D721Med (cell line): ENCODE measurements around the gene PTTG1IP.

Source experiments
- DNase-seq: peaks from one replicate; pipeline ENCODE4 v3.0.0; 2011; ENCODE audit warnings: low spot score; ENCODE audit not compliant: insufficient read length
- FAIRE-seq: peaks from 2 replicates; lab custom pipeline; 2011; peaks lifted over from hg19 to GRCh38; lab: Jason Lieb, UNC
- TF ChIP-seq, protein P1 (sequence below): IDR thresholded peaks from 2 replicates; pipeline ENCODE4 v1.5.1; 2012; ENCODE audit warnings: mild to moderate bottlenecking, control low read depth; ENCODE audit not compliant: insufficient read depth; ENCODE audit errors: missing control alignments

The PTTG1IP gene

DNA sequence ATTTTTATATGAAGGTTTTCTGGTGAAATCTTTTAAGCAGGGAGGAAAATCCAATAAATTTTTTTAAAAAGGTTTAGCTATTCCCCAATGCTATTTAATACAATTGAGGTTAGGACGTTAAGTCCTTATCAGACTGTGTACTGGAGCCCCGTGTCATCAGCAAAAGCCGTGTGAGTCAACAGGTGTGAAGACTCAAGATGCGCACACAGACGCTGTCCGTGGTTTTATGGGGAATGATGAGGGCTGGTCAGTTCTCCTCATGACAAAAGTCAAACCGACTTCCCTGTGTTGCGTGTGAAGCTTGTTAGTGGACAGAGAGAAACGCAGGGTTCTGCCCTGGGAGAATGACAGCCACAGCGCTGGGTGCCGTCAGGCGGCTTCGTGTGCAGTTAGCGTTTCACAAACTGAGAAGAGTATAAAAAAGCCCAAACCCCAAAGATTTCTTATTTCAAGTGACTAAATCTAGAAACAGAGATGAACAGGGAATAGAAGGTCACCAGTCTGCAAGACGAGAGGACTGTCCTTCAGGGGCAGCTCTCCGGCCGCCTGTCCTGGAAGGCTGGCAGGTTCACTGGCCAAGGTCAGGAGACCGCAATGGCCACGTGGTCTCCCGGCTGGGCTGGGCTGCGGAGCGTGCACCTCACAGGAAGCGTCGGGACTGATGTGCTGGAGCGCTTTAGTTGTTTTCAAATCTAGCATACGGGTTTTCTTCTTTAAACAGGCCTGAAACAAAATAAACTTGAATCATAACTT lies 22.4 kb downstream of the PTTG1IP start:
- TF ChIP-seq, protein P1, sequence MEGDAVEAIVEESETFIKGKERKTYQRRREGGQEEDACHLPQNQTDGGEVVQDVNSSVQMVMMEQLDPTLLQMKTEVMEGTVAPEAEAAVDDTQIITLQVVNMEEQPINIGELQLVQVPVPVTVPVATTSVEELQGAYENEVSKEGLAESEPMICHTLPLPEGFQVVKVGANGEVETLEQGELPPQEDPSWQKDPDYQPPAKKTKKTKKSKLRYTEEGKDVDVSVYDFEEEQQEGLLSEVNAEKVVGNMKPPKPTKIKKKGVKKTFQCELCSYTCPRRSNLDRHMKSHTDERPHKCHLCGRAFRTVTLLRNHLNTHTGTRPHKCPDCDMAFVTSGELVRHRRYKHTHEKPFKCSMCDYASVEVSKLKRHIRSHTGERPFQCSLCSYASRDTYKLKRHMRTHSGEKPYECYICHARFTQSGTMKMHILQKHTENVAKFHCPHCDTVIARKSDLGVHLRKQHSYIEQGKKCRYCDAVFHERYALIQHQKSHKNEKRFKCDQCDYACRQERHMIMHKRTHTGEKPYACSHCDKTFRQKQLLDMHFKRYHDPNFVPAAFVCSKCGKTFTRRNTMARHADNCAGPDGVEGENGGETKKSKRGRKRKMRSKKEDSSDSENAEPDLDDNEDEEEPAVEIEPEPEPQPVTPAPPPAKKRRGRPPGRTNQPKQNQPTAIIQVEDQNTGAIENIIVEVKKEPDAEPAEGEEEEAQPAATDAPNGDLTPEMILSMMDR, result no peak
- no peak for DNase-seq
- no peak for FAIRE-seq

DNA sequence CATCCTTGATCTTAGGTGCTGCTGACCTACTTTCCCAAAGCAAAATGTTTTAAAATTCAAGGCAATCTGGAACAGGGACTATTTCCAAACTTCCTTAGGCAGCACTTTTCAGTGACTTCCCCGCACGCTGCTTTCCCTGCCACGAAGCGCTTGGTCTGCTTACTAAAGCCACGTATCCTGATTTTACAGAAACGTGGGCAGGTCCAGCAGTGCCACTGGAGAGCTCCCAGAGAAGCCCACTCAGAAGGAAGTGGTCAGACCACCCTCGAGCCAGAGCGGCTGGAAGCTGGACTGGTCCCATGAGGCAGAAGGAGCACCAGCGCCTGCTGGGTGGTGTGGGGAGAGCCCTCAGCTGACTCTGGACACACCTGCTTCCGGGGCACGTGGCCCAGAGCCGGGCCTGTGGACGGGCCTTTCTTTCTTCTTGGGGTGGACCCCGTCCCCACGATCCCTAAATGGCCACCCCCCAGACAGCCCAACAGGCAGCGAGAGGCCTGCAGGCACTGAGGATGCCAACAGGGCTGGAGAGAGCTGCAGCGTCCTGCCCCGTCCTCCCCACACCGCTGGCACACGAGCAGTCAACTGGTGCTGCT lies 23.2 kb downstream of the PTTG1IP start:
- FAIRE-seq (no peak), DNase-seq (no peak)
- TF ChIP-seq, protein P1, result no peak

DNA sequence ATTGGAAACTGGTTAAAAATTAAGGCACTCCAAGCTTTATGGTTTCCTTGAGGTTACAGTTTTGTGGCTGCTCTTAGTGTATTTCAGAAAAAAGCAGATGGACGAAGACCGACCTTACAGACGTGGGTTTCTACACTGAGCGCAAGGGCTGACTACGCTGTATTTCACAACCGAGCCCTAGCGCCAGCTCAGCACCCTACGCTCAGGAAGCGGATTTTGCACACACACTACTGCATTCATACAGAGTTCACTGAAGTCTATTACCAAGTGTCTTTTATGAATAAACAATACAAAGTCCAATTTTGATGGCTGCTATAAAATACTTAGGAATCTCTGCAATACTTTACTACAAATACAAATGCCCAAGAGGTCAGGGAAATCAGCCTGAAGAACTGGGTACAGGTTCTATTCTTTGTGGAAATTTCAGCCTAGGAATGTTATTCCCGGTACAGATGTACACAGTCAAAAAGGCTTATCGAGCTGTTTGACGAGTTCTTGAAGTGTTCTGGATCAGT lies 23.8 kb downstream of the PTTG1IP start:
- FAIRE-seq (no peak), DNase-seq (no peak)
- TF ChIP-seq, protein P1, result no peak

DNA sequence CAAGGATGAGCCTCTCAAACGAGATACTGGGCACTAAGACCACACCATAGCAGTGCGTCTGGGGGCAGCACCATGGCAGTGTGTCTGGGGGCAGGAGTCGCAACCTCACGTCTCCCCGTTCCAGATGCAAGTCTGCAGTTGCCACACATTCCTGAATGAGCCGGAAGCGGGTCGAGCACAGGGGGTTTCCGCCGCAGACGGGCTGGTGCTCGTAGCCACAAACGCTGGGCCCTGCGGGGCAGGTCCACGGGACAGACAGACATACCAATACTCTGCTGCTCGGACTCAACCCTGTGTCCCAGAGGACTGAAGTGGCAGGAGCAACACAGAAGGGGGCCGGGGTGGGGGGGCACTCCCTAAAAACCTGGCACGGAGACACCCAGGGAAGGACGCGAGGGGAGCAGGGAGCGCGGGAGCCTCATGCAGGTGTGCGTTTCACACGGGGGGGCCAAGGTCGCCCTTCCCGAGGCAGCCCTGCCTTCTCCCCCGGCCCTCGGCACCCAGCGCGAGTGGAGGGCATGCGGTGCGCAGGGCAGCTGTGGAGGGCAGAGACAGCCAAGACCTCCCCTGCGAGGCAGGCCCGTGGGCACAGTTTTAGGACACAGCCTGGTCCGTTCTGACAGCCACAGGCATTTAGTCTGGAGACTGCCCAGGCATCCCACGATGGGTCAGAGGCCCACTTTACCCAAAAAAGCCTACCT lies 24.5 kb downstream of the PTTG1IP start:
- no peak for FAIRE-seq
- TF ChIP-seq, protein P1, result no peak
- no peak for DNase-seq

DNA sequence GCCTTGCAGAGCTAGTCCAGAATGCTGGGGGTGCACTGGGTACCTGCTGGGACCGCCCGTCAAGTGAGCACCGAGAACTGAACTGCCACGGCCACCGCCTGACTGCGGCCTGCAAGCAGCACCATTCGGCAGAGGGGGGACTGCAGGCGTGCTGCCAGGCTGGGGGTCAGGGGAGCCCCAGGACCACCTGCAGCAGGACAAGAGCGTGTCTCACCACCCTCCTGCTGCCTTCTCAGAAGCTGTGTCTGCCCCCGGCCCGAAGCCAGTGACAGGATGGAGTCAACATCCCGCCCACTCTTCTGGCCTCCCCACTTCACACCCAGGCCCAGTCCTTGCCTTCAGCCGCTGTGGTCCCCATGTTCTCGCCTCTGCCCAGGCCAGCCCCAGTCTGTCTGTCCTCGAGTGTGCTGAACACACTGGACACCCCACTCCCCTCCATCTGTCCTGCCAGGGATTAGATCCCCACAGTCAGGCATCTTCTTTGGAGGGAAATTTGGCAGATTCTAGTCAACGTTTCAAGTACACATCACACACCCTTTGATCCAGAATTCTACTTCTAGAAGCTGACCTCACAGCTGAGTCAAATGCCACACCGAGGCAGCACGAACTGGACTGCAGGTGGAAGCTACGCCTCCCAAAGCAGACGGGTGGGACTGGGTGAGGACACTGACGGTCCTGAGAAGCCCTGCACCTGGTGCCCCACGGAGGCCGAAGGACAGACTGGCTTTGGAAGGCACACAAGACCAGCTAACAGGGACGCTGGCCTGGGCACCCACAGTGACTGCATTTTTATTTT lies 26.0 kb downstream of the PTTG1IP start:
- no peak for FAIRE-seq
- TF ChIP-seq, protein P1, result no peak

DNA sequence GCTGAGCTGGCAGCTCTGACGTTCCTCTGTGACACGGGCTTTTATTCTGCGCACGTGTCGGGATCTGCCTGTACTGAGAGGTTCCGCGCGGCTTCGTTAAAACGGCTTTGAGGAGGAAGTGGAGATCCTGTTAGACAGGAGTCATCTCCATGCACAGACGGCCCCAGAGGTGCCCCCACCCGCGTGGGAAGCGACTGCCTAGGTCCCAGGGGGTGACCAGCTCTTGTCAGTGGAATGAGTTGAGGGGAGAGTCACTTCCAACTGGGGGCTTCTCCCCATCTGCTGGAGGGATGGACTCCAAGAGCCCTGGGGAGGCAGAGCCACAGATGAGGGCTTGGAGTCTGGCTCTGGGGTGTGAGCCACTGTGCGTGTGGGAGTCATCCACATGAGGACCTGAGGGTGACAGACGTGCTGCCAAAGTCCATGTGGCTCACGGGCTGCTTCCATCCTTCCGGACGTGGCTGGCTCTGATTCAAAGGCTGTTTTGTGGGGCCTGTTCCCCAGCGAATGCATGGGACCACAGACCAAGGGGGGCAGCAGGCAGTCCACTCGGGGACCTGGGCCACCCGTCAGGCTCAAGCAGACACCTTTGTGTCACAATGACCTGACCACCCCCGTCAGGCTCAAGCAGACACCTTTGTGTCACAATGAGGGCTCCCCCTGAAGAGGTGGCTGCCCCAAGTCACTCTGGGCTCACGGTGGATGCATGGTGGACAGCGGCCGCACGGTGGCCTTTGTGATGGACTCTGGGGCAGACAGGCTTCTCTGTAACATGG lies 26.8 kb downstream of the PTTG1IP start:
- TF ChIP-seq, protein P1, result no peak
- DNase-seq (no peak), FAIRE-seq (no peak)

More for the DNA sequence above, 26.0 kb downstream of the PTTG1IP start:
- no peak for DNase-seq
